Effector CD8-positive, alpha-beta T cell (primary cell): ENCODE data around the gene PIP5K1A.

Source experiments
- DNase-seq: peaks from one replicate; lab custom pipeline; 2025; lab: John Stamatoyannopoulos, UW

The PIP5K1A gene

DNA sequence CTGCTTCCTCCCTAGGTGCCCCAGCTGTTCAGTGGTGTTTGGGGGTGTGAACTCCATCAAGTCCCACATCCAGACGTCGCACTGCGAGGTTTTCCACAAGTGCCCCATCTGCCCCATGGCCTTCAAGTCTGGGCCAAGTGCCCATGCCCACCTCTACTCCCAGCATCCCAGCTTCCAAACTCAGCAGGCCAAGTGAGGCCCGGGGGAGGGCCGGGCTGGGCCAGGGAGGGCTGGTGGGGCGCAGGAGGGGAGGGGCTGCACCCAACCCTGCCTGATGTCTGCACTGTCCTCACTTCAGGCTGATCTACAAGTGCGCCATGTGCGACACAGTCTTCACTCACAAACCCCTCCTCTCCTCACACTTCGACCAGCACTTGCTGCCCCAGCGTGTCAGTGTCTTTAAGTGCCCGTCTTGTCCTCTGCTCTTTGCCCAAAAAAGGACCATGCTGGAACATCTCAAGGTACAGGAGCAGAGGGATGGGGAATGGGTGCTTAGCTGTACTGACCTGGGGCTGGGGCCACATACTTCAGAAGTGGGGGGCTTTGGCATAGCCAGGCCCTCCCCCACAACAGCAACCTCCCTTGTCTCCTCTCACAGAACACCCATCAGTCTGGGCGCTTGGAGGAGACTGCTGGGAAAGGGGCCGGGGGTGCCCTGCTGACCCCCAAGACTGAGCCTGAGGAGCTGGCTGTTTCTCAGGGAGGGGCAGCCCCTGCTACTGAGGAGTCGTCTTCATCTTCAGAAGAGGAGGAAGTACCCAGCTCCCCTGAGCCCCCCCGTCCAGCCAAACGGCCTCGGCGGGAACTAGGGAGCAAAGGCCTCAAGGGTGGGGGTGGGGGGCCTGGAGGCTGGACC lies 91.0 kb downstream of the PIP5K1A start:
- DNase-seq, result no peak

GRCh38 chr1:151289991-151290708 lies 91.8 kb downstream of the PIP5K1A start:
- no peak for DNase-seq

- no peak for DNase-seq
Measured at GRCh38 chr1:151290709-151291303, 92.5 kb downstream of the PIP5K1A start.

GRCh38 chr1:151292207-151293030 lies 94.1 kb downstream of the PIP5K1A start:
- DNase-seq, result no peak

DNA sequence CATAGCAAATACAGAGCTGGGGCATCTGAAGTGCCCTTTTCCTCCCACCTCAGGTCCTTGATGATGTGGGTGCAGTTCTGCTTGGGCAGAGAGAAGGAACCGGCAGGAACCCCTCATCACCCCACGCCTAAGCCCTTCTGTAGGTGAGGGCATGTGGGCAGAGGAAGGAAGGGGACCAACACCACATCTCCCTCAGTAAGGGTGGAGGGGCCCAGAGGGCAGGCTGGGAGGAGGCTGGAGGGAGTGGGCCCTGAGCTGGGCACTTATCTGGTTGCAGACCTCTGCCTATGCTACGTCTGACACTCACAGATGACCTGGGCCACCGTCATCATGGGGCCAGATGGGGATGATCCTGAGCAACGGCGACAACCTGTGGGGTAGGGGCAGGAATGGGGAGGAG lies 94.7 kb downstream of the PIP5K1A start:
- no peak for DNase-seq

DNA sequence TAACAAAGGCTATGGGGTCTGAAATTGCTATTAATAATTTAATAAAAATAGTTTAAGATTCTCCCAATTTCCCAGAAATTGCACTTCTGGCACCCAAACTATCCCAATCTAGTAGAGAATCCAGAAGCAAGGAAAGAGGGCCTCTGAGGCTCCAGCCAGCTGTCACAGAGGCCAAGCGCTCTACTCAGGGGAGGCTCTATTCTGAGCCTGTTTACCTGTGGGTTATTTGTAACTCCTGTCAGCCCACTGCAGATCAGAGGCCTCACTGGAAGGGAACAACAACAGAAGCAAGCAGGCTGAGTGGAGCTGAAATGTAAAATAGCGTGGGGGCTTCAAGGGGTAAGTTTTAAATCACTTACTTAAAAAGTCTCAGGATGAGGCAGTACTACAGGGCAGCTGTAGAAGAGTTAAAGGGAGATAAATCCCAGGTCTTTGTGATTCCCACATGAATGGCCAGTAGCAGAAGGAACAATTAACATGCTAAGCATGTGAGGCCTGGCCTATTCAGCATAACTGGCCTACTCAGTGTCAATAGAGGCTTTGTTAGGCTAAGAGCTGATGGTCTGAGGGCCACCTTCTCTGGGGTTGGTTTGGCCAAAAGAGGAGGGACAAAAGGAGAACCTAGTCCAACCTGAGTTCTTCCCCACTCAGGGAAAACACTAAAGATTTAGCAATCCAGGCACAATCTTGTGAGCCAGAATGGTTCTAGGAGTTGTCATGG lies 96.5 kb downstream of the PIP5K1A start:
- DNase-seq, result no peak
